ENCODE results near the gene P2RX7.
A peak's percentile ranks its signal among the peaks of the same experiment; 100 is the strongest.

Gene P2RX7

DNA sequence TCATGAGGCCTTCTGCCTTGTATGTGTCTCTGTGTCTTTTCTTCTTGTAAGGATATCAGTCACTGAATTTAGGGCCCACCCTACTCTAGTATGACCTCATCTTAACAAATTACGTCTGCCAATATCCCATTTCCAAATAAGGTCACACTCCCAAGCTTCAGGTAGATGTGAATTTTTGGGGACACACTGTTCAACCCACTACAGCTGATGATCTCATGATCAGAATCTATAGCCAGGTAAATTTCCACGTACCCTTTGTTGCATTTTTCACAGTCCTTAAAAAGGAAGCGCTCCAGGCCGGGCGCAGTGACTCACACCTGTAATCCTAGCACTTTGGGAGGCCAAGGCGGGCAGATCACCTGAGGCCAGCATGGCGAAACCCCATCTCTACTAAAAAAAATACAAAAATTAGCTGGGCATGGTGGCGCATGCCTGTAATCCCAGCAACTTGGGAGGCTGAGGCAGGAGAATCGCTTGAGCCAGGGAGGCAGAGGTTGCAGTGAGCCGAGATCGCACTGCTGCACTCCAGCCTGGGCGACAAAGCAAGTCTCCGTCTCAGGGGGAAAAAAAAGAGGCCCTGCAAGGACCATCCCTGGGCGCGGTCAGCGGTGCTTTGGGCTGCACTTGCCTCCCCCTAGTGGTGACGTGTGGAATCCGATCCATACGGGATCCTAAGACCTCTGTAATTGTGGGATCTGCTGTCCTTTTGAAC is 97.3 kb downstream of the P2RX7 start:
- DNase-seq (ENCODE audit: low read depth) = peak; percentile 48

DNA sequence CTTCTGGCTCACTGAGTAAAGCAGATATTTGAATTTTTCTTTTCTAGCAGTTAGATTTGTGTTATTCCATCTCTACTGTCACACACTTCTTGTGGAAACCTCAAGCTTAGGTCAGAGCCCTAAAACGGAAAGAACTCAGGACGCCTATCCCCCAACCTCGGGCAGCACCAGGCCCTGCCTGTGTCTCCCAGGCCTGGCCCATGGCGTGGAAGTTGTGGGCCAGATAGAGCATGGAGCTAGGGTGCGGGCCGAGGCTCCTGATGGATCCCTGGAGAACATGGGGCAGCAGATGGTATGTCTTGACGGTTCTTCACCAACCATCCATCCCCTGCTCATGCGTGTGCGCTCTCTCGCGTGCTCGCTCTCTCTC is 97.8 kb downstream of the P2RX7 start:
- DNase-seq (ENCODE audit: low read depth) = no peak

DNA sequence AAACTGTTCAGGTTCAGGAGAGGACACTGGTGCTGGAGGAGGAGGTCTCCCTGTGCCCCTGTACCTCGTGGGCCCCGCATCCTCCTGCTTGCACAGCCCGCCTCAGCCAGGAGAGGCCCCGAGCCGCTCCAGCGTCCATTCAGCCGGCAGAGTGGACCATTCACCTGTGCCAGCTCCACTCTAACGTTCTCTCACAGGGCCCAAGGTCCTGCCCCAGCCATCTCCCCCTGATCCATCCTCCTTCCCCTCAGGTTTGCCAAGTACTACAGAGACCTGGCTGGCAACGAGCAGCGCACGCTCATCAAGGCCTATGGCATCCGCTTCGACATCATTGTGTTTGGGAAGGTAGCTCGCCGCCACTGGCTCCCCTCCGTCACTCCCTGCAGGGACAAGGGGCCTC is 99.5 kb downstream of the P2RX7 start:
- no peak for DNase-seq (ENCODE audit: low read depth)

DNA sequence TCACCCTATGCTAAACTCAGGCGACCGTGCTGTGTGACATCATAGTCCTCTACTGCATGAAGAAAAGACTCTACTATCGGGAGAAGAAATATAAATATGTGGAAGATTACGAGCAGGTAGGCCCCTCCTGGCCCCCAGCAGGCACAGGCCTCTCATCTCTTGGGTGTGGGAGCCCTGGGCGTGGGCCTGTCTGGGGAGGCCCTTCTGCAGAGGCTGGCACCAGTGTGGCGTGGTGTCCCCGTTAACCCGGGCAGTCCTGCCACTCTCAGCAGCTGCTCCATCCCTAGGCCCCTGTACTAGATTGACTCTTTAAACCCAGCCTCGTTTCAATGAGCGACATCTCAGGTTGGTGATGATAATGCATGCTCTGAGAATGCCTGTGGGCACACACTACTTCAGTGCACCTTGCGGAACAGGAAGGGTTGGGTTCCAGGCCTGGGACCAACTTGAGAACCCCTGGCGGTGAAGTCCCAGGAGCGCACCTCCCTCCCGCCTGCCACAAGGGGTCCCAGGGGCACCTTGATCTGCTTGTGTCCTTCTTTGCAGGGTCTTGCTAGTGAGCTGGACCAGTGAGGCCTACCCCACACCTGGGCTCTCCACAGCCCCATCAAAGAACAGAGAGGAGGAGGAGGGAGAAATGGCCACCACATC is 100.4 kb downstream of the P2RX7 start:
- DNase-seq (ENCODE audit: low read depth) = no peak

- DNase-seq (ENCODE audit: low read depth) = no peak
Measured at GRCh38 chr12:121233628-121234020, 100.9 kb downstream of the P2RX7 start.

DNA sequence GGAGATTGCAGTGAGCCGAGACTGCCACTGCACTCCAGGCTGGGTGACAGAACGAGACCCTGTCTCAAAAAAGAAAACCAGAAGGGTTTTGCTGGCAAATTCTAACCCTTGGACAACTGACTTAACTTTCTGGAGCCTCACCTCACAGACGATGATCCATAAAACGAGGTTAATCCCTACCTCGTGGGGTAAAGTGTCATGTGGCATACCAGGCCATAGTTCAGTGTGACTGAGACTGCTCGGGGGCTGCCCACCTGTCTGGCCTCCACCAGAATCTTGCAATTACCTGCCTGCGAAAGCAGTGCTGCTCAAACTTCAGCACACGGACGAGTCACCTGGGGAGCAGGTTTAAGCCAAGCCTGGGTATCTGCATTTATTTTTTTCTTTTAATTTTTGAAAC is 104.1 kb downstream of the P2RX7 start:
- DNase-seq (ENCODE audit: low read depth) = no peak

GRCh38 chr12:121237415-121237814 is 104.7 kb downstream of the P2RX7 start:
- DNase-seq (ENCODE audit: low read depth) = no peak

Data from stimulated activated CD8-positive, alpha-beta memory T cell treated with anti-CD3 and anti-CD28 coated beads, Interleukin-4, amount 100 ng/mL, for 24 hours (primary cell).